ENCODE data around the gene PRCC.

DNA sequence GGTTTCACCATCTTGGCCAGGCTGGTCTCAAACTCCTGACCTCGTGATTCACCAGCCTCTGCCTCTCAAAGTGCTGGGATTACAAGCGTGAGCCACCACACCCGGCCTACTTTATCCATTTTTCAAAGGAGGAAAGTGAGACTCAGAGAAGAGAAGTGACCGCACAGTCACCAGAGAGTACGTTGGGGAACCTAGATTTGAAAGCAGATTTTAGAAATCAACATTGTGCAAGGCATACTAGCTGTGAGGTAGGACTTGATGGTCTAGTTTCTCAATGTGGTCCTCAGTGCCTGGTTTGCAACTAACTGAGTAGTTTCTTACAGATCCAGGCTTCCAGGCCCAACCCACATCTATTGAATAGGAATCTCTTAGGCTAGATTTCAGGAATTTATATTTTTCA is 1.7 kb upstream of the PRCC start:
- TF ChIP-seq, protein P1, sequence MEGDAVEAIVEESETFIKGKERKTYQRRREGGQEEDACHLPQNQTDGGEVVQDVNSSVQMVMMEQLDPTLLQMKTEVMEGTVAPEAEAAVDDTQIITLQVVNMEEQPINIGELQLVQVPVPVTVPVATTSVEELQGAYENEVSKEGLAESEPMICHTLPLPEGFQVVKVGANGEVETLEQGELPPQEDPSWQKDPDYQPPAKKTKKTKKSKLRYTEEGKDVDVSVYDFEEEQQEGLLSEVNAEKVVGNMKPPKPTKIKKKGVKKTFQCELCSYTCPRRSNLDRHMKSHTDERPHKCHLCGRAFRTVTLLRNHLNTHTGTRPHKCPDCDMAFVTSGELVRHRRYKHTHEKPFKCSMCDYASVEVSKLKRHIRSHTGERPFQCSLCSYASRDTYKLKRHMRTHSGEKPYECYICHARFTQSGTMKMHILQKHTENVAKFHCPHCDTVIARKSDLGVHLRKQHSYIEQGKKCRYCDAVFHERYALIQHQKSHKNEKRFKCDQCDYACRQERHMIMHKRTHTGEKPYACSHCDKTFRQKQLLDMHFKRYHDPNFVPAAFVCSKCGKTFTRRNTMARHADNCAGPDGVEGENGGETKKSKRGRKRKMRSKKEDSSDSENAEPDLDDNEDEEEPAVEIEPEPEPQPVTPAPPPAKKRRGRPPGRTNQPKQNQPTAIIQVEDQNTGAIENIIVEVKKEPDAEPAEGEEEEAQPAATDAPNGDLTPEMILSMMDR (IDR thresholded peaks at IDR 0.05) = no peak
- TF ChIP-seq POLR2A (IDR thresholded peaks at IDR 0.05) = no peak
